Activated naive CD4-positive, alpha-beta T cell treated with anti-CD3 and anti-CD28 coated beads, Interleukin-2, amount 50 U/mL, for 16 hours (primary cell): ENCODE data around the gene NOTCH2NLA.
"Not testable (repeated sequence)": the region's sequence is repeated elsewhere in the genome, so short reads cannot be mapped to it uniquely, and the experiment has no call there.

Experiments used
- DNase-seq: peaks from one replicate; pipeline ENCODE4 v3.0.0-alpha.2; 2020

NOTCH2NLA gene

DNA sequence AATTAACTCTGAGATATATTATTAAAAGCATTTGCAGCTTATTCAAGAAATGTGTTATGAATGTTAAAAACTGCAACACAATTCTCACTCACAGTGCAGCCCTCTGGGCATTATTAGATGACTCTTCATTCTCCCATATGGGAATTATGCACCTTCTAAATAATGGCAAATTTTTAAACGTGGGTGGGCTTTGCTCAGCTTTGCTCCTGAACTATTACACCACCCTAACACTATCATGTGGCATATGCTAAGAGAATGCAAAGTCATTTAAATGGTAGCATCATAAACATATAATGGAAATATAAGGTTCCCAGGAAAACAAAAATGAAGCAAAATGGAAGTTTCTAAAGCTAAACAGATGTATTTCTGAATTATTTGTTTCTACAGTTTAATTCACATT lies 61.5 kb downstream of the NOTCH2NLA start:
- DNase-seq = not testable (repeated sequence)

DNA sequence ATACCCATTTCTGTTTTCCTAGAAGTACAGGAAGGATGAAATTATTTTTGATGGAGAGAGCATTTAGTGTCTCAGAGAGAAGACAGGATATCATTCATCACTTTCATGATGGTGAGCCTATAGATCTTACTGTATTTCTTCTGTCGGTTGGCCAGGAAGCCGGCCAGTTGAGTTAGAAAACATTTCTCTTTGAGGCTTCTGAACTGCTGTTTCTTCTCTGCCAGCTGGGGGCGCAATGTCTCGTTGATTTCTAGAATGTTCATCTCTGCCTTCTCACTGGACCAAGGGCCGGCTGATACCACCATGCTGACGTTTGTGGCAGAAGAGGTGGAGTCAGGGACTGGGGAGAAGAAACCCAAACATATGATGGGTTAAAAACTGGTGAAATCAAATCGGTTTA lies 84.4 kb downstream of the NOTCH2NLA start, which contains the start of gene NBPF10:
NBPF10 (minus strand) TSS at position 340 of the 400 bp plus-strand sequence; CDS start at position 305, 35 bp downstream.
- DNase-seq = not testable (repeated sequence)
